Testis (tissue), 2 donors: ENCODE measurements around the gene C1orf21.

Experiments used
- POLR2A ChIP-seq: fragments of 450-650 bp; IDR thresholded peaks from one replicate; pipeline ENCODE4 v1.6.1; 2017; ENCODE audit warnings: antibody characterized with exemption, mild to moderate bottlenecking, moderate library complexity
- TF ChIP-seq, protein P1 (sequence below), 3 experiments: fragments of 450-650 bp in 2 of 3; fragments of 200-600 bp in 1 of 3; sonication (generic) in 1 of 3; IDR thresholded peaks; one replicate each; pipeline ENCODE4 v1.5.1; 2016 to 2019; ENCODE audit warnings: antibody characterized with exemption in 3 of 3, mild to moderate bottlenecking in 2 of 3, moderate library complexity in 1 of 3

DNA sequence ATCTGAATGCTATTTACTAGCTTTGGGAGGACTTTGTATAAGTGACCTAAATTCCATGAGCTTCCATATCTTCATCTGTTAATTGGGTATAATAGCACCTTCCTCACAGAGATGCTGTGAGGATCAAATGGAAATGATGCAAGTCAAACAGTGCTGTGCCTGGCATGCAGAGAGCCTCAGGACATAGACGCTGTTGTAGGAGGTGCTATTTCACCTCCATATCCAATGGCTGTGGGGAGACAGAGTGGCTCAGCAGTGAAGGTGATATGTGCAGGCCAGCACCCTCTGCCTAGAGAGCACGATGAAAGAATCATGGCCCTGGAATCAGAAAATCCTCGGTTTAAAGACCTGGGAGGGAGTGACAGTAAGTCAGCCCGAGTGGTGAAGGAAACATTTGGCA lies 16.0 kb upstream of the C1orf21 start:
- TF ChIP-seq, protein P1, sequence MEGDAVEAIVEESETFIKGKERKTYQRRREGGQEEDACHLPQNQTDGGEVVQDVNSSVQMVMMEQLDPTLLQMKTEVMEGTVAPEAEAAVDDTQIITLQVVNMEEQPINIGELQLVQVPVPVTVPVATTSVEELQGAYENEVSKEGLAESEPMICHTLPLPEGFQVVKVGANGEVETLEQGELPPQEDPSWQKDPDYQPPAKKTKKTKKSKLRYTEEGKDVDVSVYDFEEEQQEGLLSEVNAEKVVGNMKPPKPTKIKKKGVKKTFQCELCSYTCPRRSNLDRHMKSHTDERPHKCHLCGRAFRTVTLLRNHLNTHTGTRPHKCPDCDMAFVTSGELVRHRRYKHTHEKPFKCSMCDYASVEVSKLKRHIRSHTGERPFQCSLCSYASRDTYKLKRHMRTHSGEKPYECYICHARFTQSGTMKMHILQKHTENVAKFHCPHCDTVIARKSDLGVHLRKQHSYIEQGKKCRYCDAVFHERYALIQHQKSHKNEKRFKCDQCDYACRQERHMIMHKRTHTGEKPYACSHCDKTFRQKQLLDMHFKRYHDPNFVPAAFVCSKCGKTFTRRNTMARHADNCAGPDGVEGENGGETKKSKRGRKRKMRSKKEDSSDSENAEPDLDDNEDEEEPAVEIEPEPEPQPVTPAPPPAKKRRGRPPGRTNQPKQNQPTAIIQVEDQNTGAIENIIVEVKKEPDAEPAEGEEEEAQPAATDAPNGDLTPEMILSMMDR (IDR thresholded peaks at IDR 0.05) = no peak
- TF ChIP-seq POLR2A = no peak
